ENCODE measurements around the gene SMURF2.

DNA sequence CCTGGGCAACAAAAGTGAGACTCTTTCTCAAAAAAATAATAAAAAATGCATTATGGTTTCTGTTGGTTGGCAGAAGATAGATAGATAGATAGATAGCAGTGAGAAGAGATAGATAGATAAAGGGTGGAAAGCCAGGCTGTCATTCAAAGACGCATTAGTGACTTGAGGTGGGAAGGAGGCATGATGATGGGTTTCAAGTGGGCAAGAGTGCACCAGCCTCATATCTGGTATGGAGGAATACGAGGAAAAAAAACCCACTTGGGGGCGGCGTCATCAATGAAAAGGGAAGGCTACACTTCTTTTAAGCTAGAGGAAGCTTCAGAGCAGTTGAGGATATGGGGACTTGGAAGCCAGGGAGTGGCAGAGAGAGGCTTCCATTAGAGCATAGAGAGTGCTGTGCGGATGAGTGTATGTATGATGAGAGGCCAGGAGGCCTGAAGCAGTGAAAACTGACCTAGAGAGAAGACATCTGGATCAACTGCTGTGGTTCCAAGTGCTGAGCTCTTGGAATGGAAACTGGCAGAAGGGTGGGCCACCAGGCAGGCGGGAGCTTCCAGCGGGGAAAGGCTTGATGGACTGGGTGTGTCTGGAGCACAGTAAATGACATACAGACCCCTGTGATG lies 123.5 kb downstream of the SMURF2 start:
- no peak for TF ChIP-seq TSHZ1 (CRISPR knock-in tag; IDR thresholded peaks at IDR 0.05)
- TF ChIP-seq THAP12 (CRISPR knock-in tag; IDR thresholded peaks at IDR 0.05): no peak
- no peak for TF ChIP-seq TAF1 (IDR thresholded peaks at IDR 0.05; ENCODE audit: control insufficient read depth, extremely low read depth, insufficient read depth, low read length, severe bottlenecking)

All from K562 (cell line).